Ovary (tissue), 3 donors: ENCODE data around the gene DCAF6.

Experiments used
- CTCF ChIP-seq, 3 donors: fragments of 450-650 bp in 2 of 3; fragments of 200-600 bp in 1 of 3; IDR thresholded peaks; one replicate each; pipeline versions ENCODE4 v1.5.1 to v1.8.0; 2016 to 2022; ENCODE audit warnings: antibody characterized with exemption in 3 of 3, mild to moderate bottlenecking in 1 of 3
- POLR2A ChIP-seq: fragments of 450-650 bp; IDR thresholded peaks from one replicate; pipeline ENCODE4 v1.6.1; 2017; ENCODE audit warnings: antibody characterized with exemption, mild to moderate bottlenecking, moderate library complexity
- donor health status: DM: no; HTN: no; CAD: no.

GRCh38 chr1:167973832-167974231 lies 37.3 kb downstream of the DCAF6 start:
- no peak for TF ChIP-seq CTCF (IDR thresholded peaks at IDR 0.05)
- no peak for TF ChIP-seq POLR2A
